Neuronal stem cell (in vitro differentiated cells): ENCODE data around the gene ZSCAN1.

Source experiments
- DNase-seq: peaks from one replicate; pipeline ENCODE4 v3.0.0-alpha.2; 2013; ENCODE audit warnings: low spot score
- H2AFZ ChIP-seq: one replicate; pipeline ENCODE4 v1.6.1; 2013; ENCODE audit warnings: mild to moderate bottlenecking, low read length, inconsistent platforms
- H2AK5ac ChIP-seq: 2 replicates; pipeline ENCODE4 v1.6.1; 2013; ENCODE audit warnings: low read depth, mild to moderate bottlenecking, inconsistent platforms, low read length, moderate library complexity, mixed read lengths
- H2BK120ac ChIP-seq: 2 replicates; pipeline ENCODE4 v1.6.1; 2013; ENCODE audit warnings: low read depth, mild to moderate bottlenecking, inconsistent platforms, low read length, moderate library complexity, mixed read lengths
- H2BK12ac ChIP-seq: one replicate; pipeline ENCODE4 v1.6.1; 2013; ENCODE audit warnings: low read length, inconsistent platforms
- H2BK15ac ChIP-seq: 2 replicates; pipeline ENCODE4 v1.6.1; 2013; ENCODE audit warnings: mild to moderate bottlenecking, low read length, inconsistent platforms, mixed read lengths
- H2BK5ac ChIP-seq: one replicate; pipeline ENCODE4 v1.6.1; 2013; ENCODE audit warnings: inconsistent platforms, mild to moderate bottlenecking, low read length, moderate library complexity
- H3K14ac ChIP-seq: one replicate; pipeline ENCODE4 v1.6.1; 2013; ENCODE audit warnings: low read length, inconsistent platforms
- H3K18ac ChIP-seq: 2 replicates; pipeline ENCODE4 v1.6.1; 2013; ENCODE audit warnings: low read length, inconsistent platforms
- H3K23ac ChIP-seq: 2 replicates; pipeline ENCODE4 v1.6.1; 2013; ENCODE audit warnings: low read depth, mild to moderate bottlenecking, mixed read lengths, low read length, inconsistent platforms; ENCODE audit not compliant: poor library complexity
- H3K27ac ChIP-seq: replicated peaks from 3 replicates; pipeline ENCODE4 v1.5.1; 2013; ENCODE audit warnings: low read length, inconsistent platforms
- H3K27me3 ChIP-seq, 3 experiments: 2 replicates each; pipeline ENCODE4 v1.6.1; 2013; ENCODE audit warnings: low read length in 3 of 3, mild to moderate bottlenecking in 2 of 3, inconsistent platforms in 1 of 3, low read depth in 1 of 3, mixed read lengths in 1 of 3, moderate library complexity in 1 of 3; ENCODE audit not compliant: control insufficient read depth in 3 of 3, insufficient read depth in 3 of 3
- H3K36me3 ChIP-seq, 2 donors: replicated peaks in 1 of 2; 2 replicates each; pipeline ENCODE4 v1.6.1; 2013; ENCODE audit warnings: low read length in 2 of 2; ENCODE audit not compliant: control insufficient read depth in 2 of 2, insufficient read depth in 2 of 2
- H3K4ac ChIP-seq: 2 replicates; pipeline ENCODE4 v1.6.1; 2013; ENCODE audit warnings: inconsistent platforms, mild to moderate bottlenecking, low read length, moderate library complexity
- H3K4me1 ChIP-seq, 2 donors: 1 replicate in 1 of 2; 2 replicates in 1 of 2; pipeline ENCODE4 v1.6.1; 2013; ENCODE audit warnings: low read length in 2 of 2, low read depth in 1 of 2; ENCODE audit not compliant: control insufficient read depth in 2 of 2, insufficient read depth in 1 of 2
- H3K4me2 ChIP-seq: one replicate; pipeline ENCODE4 v1.6.1; 2013; ENCODE audit warnings: mild to moderate bottlenecking, low read length, inconsistent platforms; ENCODE audit not compliant: insufficient read depth, poor library complexity, severe bottlenecking
- H3K4me3 ChIP-seq, 2 donors: 2 replicates each; pipeline ENCODE4 v1.5.1; 2013; ENCODE audit warnings: low read length in 2 of 2, mild to moderate bottlenecking in 2 of 2, inconsistent platforms in 1 of 2, moderate library complexity in 1 of 2
- H3K79me1 ChIP-seq: one replicate; pipeline ENCODE4 v1.6.1; 2013; ENCODE audit warnings: low read depth, mild to moderate bottlenecking, inconsistent platforms, low read length, moderate library complexity
- H3K9ac ChIP-seq: one replicate; pipeline ENCODE4 v1.6.1; 2013; ENCODE audit warnings: mild to moderate bottlenecking, low read depth, low read length, inconsistent platforms; ENCODE audit not compliant: poor library complexity
- H3K9me3 ChIP-seq, 2 donors: replicated peaks in 1 of 2; 2 replicates each; pipeline versions ENCODE3 to v1.6.1; 2013; ENCODE audit warnings: low read length in 2 of 2, mild to moderate bottlenecking in 2 of 2, inconsistent platforms in 1 of 2, low read depth in 1 of 2, mixed read lengths in 1 of 2, moderate library complexity in 1 of 2; ENCODE audit not compliant: control insufficient read depth in 2 of 2, insufficient read depth in 1 of 2
- H4K8ac ChIP-seq: one replicate; pipeline ENCODE4 v1.6.1; 2013; ENCODE audit warnings: low read depth, mild to moderate bottlenecking, inconsistent platforms, low read length, moderate library complexity
- H4K91ac ChIP-seq: one replicate; pipeline ENCODE4 v1.6.1; 2013; ENCODE audit warnings: low read length, low read depth, mild to moderate bottlenecking, inconsistent platforms; ENCODE audit not compliant: poor library complexity
- WGBS, 2 donors: extraction: QIAGEN DNeasy Blood & Tissue Kit; methylation state at CpG; one replicate each; pipeline ENCODE4 v1.1.7; 2013; ENCODE audit warnings: missing lambda C conversion rate in 2 of 2, mixed read lengths in 1 of 2; ENCODE audit not compliant: insufficient read length in 2 of 2, insufficient replicate concordance in 1 of 2; ENCODE audit errors: extremely low coverage in 2 of 2; 5-methylcytosine and 5-hydroxymethylcytosine counted together

The ZSCAN1 gene

DNA sequence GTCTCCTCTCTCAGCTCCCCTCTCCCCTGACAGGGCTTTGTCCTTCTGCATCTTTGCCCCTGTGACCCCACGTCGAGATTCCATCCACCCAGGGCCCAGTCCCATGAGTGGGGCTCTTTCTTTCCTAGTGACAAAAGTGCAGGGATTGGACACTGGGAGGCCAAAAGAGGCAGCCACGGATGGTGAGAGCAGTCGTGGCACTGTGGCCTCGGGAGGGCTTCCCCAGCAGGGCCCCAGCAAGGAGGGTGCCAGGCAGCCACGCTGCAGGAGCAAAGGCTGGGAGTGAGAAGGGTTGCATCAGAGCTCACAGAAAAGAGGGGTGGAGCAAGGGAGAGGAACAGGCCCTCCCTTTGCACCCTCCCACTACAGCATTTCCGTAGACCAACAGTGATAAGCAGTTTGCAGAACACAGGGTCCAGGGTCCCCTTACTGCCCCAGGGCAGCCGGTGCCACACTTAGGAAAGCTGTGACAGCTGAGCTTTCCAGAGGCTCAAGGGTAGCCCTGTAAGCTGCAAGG is 4.9 kb downstream of the ZSCAN1 start:
- Histone ChIP-seq H3K79me1 (peaks cover 3% of the 10 kb centered on the region), H2AFZ (peak overlapping the region; percentile 69), H3K18ac (peak overlapping the region; percentile 66), H3K9me3 (peaks cover 13 to 42% of the 10 kb centered on the region in 2 donors), H4K91ac (no peak overlapping the region), H2BK120ac (no peak overlapping the region), H3K4me3 (no peak overlapping the region), H3K4me1 (peaks cover 0 to 17% of the 10 kb centered on the region in 2 donors), H3K27me3 (peaks cover 0 to 2% (median 0%) of the 10 kb centered on the region in 3 experiments), H3K27ac (no peak overlapping the region), H2BK12ac (no peak overlapping the region), H4K8ac (no peak overlapping the region), H2AK5ac (peak overlapping the region; percentile 17), H3K36me3 (peaks cover 0 to 5% of the 10 kb centered on the region in 2 donors), H2BK5ac (peak overlapping the region; percentile 82), H3K4me2 (no peak overlapping the region), H3K14ac (no peak overlapping the region), H3K4ac (no peak overlapping the region), H3K23ac (no peak overlapping the region), H2BK15ac (peak overlapping the region; percentile 61), H3K9ac (peak overlapping the region; percentile 51)
- WGBS, 2 donors: no CpG with 5 or more reads among the region's 8 CpGs
- no peak for DNase-seq

- Histone ChIP-seq H2BK120ac (no peak overlapping the region), H3K27ac (no peak overlapping the region), H3K4ac (no peak overlapping the region), H3K4me3 (no peak overlapping the region), H2AFZ (peak overlapping the region; percentile 35), H3K18ac (no peak overlapping the region), H3K4me1 (peaks cover 0 to 10% of the 10 kb centered on the region in 2 donors), H3K9me3 (peaks cover 22 to 37% of the 10 kb centered on the region in 2 donors), H3K14ac (no peak overlapping the region), H2BK15ac (no peak overlapping the region), H3K23ac (no peak overlapping the region), H3K36me3 (peaks cover 0 to 4% of the 10 kb centered on the region in 2 donors), H3K27me3 (peaks cover 0 to 2% (median 0%) of the 10 kb centered on the region in 3 experiments), H3K4me2 (no peak overlapping the region), H2AK5ac (peak overlapping the region; percentile 10), H4K91ac (no peak overlapping the region), H4K8ac (no peak overlapping the region), H3K9ac (peak overlapping the region; percentile 77), H2BK12ac (no peak overlapping the region), H3K79me1 (peaks cover 3% of the 10 kb centered on the region), H2BK5ac (no peak overlapping the region)
- WGBS, 2 donors: no CpG with 5 or more reads among the region's 21 CpGs
- no peak for DNase-seq
Observed at GRCh38 chr19:58040751-58041525, 7.1 kb downstream of the ZSCAN1 start.

- H3K14ac ChIP-seq: no peak overlapping the region
- no peaks in the 10 kb centered on the region for H3K36me3 ChIP-seq
- no peak overlapping the region for H4K8ac ChIP-seq
- no peak overlapping the region for H3K4ac ChIP-seq
- H3K27ac ChIP-seq: no peak overlapping the region
- peak overlapping the region in 1 of 2 donors; percentile 64 for H3K4me3 ChIP-seq
- H4K91ac ChIP-seq: no peak overlapping the region
- peaks cover 0 to 2% (median 0%) of the 10 kb centered on the region in 3 experiments for H3K27me3 ChIP-seq
- H3K4me1 ChIP-seq: peaks cover 0 to 10% of the 10 kb centered on the region in 2 donors
- H3K4me2 ChIP-seq: no peak overlapping the region
- H3K9me3 ChIP-seq: peaks cover 32 to 46% of the 10 kb centered on the region in 2 donors
- H2BK15ac ChIP-seq: no peak overlapping the region
- H2AFZ ChIP-seq: no peak overlapping the region
- no CpG with 5 or more reads among the region's 54 CpGs for WGBS, 2 donors
- peak overlapping the region; percentile 34 for H2BK120ac ChIP-seq
- no peak overlapping the region for H2BK12ac ChIP-seq
- peak overlapping the region; percentile 77 for H3K18ac ChIP-seq
- H2BK5ac ChIP-seq: no peak overlapping the region
- H3K9ac ChIP-seq: peak overlapping the region; percentile 5
- H3K79me1 ChIP-seq: peaks cover 3% of the 10 kb centered on the region
- H2AK5ac ChIP-seq: no peak overlapping the region
- no peak overlapping the region for H3K23ac ChIP-seq
- no peak for DNase-seq
Observed at GRCh38 chr19:58042495-58043340, 8.9 kb downstream of the ZSCAN1 start.
